ENCODE results near the gene MINPP1.

Gene MINPP1

GRCh38 chr10:87519582-87519981, 14.9 kb downstream of the MINPP1 start:
- no peak for DNase-seq (ENCODE audit: low spot score)

DNA sequence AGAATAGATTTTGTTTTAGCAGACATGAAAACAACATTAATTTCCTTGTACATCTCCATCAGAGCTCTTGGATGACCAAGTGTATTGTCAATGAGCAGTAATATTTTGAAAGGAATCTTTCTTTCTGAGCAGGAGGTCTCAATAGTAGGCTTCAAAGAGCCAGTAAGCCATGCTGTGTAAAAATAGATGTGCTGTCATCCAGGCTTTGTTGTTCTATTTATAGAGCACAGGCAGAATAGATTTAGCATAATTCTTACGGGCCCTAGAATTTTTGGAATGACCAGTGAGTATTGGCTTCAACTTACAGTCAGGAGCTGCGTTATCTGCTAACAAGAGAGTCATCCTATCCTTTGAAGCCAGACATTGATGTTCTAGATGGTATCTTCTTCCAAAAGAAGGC, 19.0 kb downstream of the MINPP1 start:
- no peak for DNase-seq (ENCODE audit: low spot score)

DNA sequence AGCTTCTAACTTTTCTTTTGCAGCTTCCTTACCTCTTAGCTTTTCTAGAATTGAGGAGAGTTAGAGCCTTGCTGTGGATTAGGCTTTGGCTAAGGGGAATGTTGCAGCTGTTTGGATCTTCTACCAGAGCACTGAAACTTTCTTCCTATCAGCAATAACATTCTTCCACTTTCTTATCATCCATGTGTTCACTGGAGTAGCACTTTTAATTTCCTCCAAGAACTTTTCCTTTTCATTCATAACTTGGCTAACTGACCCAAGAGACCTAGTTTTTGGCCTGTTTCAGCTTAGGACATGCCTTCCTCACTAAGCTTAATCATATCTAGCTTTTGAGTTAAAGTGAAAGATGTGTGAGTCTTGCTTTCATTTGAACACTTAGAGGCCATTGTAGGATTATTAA, 19.6 kb downstream of the MINPP1 start:
- no peak for DNase-seq (ENCODE audit: low spot score)

- DNase-seq (ENCODE audit: low spot score), result no peak
These were observed 27.4 kb downstream of the MINPP1 start for GRCh38 chr10:87531908-87532622.

- no peak for DNase-seq (ENCODE audit: low spot score)
These were observed 28.0 kb downstream of the MINPP1 start for GRCh38 chr10:87532696-87533095.

GRCh38 chr10:87534173-87534858, 29.6 kb downstream of the MINPP1 start:
- no peak for DNase-seq (ENCODE audit: low spot score)

GRCh38 chr10:87538092-87539015, 33.7 kb downstream of the MINPP1 start:
- DNase-seq (ENCODE audit: low spot score), result no peak

- no peak for DNase-seq (ENCODE audit: low spot score)
These were observed 36.4 kb downstream of the MINPP1 start for GRCh38 chr10:87541114-87541513.

DNA sequence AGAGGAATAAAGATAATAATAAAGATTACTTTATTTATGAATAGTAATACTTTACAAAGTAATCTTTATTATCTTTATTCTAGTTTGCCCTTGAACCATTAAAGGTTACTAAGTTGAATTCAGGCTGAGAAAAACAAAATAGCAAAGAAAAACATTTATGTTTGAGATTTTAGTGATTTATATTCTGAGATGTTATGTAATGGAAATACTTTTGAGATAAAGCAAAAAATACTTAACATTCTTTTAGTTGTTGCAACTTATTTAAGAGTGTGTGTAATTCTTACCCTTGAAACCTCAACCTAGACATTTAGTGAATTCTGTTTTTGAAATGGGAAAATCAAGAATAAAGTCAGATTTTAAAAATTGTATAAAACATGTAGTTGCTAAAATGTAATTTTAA, 40.0 kb downstream of the MINPP1 start:
- no peak for DNase-seq (ENCODE audit: low spot score)

DNA sequence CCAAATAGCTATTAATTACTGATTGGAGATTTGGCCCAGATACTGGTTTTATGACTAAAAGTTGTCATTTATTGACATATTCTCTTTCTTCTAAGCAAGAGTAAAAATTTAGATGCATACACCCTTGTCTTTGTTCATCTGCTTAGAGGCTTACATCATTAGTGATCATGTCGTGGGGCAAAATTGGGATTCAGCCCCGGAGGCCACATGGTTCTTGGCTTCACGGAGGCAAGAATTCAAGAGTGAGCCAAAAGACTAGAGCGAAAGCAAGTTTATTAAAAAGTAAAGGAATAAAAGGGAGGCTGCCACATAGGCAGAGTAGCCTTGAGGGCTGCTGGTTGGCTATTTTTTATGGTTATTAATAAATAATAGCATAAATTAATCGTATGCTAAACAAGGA, 41.1 kb downstream of the MINPP1 start:
- no peak for DNase-seq (ENCODE audit: low spot score)

- DNase-seq (ENCODE audit: low spot score), result no peak
These were observed 41.5 kb downstream of the MINPP1 start for GRCh38 chr10:87546210-87546609.

DNA sequence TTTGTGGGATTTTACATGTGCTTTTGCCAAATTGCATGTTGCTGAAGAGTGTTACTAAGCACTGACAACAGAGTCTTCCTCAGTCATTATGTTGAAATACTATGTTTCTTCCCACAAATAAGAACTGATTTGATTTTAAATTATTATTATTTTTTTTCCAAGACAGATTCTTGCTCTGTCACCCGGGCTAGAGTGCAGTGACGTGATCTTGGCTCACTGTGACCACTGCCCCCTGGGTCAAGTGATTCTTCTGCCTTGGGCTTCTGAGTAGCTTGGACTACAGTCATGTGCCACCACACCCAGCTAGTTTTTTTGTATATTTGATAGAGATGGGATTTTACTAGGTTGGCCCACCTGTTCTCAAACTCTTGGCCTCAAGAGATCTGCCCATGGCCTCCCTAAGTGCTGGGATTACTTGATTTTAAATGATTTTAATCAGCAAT, 42.3 kb downstream of the MINPP1 start:
- no peak for DNase-seq (ENCODE audit: low spot score)

GRCh38 chr10:87547734-87548311, 43.1 kb downstream of the MINPP1 start:
- peak; percentile 51 for DNase-seq (ENCODE audit: low spot score)

GRCh38 chr10:87550741-87551140, 46.0 kb downstream of the MINPP1 start:
- DNase-seq (ENCODE audit: low spot score), result no peak

DNA sequence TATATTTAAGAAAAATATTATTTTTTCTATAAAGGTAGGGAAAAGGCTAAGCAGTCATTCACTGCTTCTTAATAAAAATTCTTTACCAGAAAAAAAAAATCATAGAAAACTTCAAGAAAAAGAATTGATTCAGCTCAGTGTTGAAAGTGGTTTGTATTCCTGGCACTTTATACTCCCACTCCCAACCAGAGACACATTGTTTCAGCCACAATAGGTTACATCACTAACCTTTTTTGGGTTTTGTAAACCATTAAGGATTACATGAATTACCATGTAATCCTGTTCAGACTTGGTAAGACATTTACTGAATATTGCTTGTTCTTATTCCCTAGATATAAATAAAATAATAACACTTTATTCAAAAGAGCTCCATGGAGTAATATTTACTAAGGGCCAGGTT, 46.6 kb downstream of the MINPP1 start:
- no peak for DNase-seq (ENCODE audit: low spot score)

- no peak for DNase-seq (ENCODE audit: low spot score)
These were observed 47.7 kb downstream of the MINPP1 start for GRCh38 chr10:87552248-87552929.

DNA sequence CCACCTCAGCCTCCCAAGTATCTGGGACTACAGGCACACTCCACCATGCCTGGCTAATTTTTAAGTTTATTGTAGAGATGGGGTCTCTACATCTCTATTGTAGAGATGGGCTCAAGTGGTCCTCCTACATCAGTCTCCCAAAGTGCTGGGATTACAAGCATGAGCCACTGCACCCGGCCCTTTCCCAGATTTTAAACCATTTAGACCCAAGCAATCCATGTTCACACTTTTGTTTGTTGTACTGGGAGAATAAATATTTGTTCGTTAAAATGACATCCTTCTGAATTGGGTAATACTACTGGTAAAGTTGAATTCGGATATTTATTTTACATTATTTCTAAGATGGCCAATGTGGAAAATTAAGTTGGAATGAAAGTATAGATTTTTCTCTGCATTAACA, 52.7 kb downstream of the MINPP1 start:
- no peak for DNase-seq (ENCODE audit: low spot score)

GRCh38 chr10:87558333-87558732, 53.6 kb downstream of the MINPP1 start:
- DNase-seq (ENCODE audit: low spot score), result no peak

DNA sequence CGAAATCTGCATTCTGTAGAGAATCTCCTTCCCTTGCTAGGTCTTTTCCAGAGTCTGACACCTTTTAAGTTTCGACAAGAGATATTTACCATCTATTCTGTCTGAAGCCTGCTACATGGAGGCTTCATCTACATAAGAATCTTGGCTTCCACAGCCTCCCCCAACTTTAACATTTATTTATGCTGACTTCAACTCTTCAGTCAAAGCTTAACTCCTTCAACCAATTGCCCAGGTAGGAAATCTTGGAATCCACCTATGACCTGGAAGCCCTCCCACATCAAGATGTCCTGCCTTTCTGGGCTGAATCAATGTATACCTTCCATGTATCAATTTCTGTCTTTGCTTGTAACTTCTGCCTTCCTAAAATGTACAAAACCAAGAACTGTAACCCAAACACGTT, 54.7 kb downstream of the MINPP1 start:
- DNase-seq (ENCODE audit: low spot score), result no peak

DNA sequence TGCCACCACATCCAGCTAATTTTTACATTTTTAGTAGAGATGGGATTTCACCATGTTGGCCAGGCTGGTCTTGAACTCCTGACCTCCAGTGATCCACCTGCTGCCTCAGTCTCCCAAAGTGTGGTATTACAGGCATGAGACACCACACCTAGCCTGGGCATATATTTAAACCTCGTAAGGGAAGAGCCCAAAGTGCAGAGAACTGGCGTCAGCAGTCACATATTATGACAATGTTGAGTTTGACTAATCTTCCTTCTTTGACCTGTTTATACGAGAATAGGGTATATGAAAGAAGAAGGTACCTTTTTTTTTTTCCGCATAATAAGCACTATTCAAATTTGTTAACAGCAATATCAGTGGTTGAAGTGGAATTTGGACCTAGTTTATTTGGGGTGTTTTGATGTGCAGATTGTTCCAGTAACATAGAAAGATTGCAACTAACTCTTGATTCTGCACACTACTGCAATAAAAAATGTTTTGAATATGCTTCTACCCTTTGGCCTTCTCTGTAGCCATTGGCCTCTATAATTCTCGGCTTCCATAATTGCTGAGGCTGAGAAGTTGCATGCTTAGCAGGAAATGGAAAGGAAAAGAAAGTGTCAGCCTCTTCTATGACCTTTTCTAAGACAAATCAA, 55.9 kb downstream of the MINPP1 start:
- DNase-seq (ENCODE audit: low spot score), result no peak

GRCh38 chr10:87562750-87563149, 58.1 kb downstream of the MINPP1 start:
- DNase-seq (ENCODE audit: low spot score), result no peak
